H1 (cell line): ENCODE measurements around the gene CKAP5. TPM values are rescaled to one million over a fixed set of nuclear protein-coding genes. Genes with fewer than 3 reads are reported as not detected.

Experiments
- CTCF ChIA-PET: fragments of 300-600 bp; sonication (Branson Sonifier 250); formaldehyde crosslinking; loops from one replicate; lab custom pipeline; 2021; ENCODE audit not compliant: partially characterized antibody; lab: Charles Lee
- POLR2A ChIA-PET: fragments of 300-600 bp; sonication (Branson Sonifier 250); formaldehyde crosslinking; loops from one replicate; lab custom pipeline; 2021; ENCODE audit warnings: inconsistent platforms; ENCODE audit not compliant: partially characterized antibody; lab: Charles Lee
- DNase-seq, 2 experiments: peaks; one replicate each; pipeline versions ENCODE4 v3.0.0 to v3.0.0-alpha.2; 2010 to 2022; ENCODE audit warnings: low spot score in 2 of 2, low read depth in 1 of 2, mixed read lengths in 1 of 2
- FAIRE-seq: peaks from 2 replicates; lab custom pipeline; 2011; peaks lifted over from hg19 to GRCh38; lab: Jason Lieb, UNC
- H2AFZ ChIP-seq: 2 replicates; pipeline ENCODE4 v1.8.1; 2012; ENCODE audit warnings: low read length, inconsistent platforms
- H2AK5ac ChIP-seq: 2 replicates; pipeline ENCODE4 v1.6.1; 2013; ENCODE audit warnings: low read depth, low read length
- H2BK120ac ChIP-seq: replicated peaks from 2 replicates; pipeline ENCODE3; 2013; ENCODE audit warnings: low read depth, low read length, inconsistent platforms
- H2BK12ac ChIP-seq: 2 replicates; pipeline ENCODE4 v1.6.1; 2013; ENCODE audit warnings: low read depth, low read length
- H2BK15ac ChIP-seq: 2 replicates; pipeline ENCODE4 v1.6.1; 2013; ENCODE audit warnings: low read length
- H2BK20ac ChIP-seq: 2 replicates; pipeline ENCODE4 v1.6.1; 2013; ENCODE audit warnings: low read length
- H2BK5ac ChIP-seq: 2 replicates; pipeline ENCODE4 v1.6.1; 2013; ENCODE audit warnings: low read depth, low read length
- H3K14ac ChIP-seq: 2 replicates; pipeline ENCODE4 v1.6.1; 2013; ENCODE audit warnings: inconsistent platforms; ENCODE audit not compliant: insufficient read length
- H3K18ac ChIP-seq: 2 replicates; pipeline ENCODE4 v1.6.1; 2013; ENCODE audit warnings: low read length; ENCODE audit errors: extremely low read depth
- H3K23ac ChIP-seq: 2 replicates; pipeline ENCODE4 v1.6.1; 2013; ENCODE audit warnings: inconsistent platforms; ENCODE audit not compliant: insufficient read length
- H3K23me2 ChIP-seq: 2 replicates; pipeline ENCODE4 v1.6.1; 2013; ENCODE audit warnings: low read depth, low read length
- H3K27ac ChIP-seq: 2 replicates; pipeline ENCODE4 v1.6.1; 2011; ENCODE audit warnings: low read depth, low read length, inconsistent platforms
- H3K27me3 ChIP-seq, 4 experiments: replicated peaks in 1 of 4; 1 replicate in 1 of 4; 2 replicates in 3 of 4; pipeline versions ENCODE4 v1.6.1 to v1.8.1; 2011 to 2013; ENCODE audit warnings: low read length in 3 of 4, mild to moderate bottlenecking in 3 of 4, inconsistent platforms in 2 of 4, mixed read lengths in 2 of 4, moderate library complexity in 1 of 4; ENCODE audit not compliant: control insufficient read depth in 3 of 4, insufficient read depth in 3 of 4; ENCODE audit errors: extremely low read depth in 1 of 4
- H3K36me3 ChIP-seq, 4 experiments: 2 replicates each; pipeline versions ENCODE4 v1.6.1 to v1.8.1; 2011 to 2013; ENCODE audit warnings: mild to moderate bottlenecking in 4 of 4, low read length in 3 of 4, moderate library complexity in 2 of 4, control low read depth in 1 of 4, inconsistent platforms in 1 of 4; ENCODE audit not compliant: insufficient read depth in 4 of 4, control insufficient read depth in 2 of 4
- H3K4ac ChIP-seq: replicated peaks from 2 replicates; pipeline ENCODE3; 2013; ENCODE audit warnings: low read length, low read depth, mixed read lengths, inconsistent platforms; ENCODE audit not compliant: insufficient read length
- H3K4me1 ChIP-seq, 4 experiments: replicated peaks in 1 of 4; 1 replicate in 1 of 4; 2 replicates in 3 of 4; pipeline versions ENCODE4 v1.6.1 to v1.8.1; 2011 to 2013; ENCODE audit warnings: low read length in 3 of 4, inconsistent platforms in 2 of 4, mixed read lengths in 1 of 4; ENCODE audit not compliant: insufficient read depth in 4 of 4, control insufficient read depth in 3 of 4
- H3K4me2 ChIP-seq, 2 experiments: 2 replicates each; pipeline versions ENCODE4 v1.6.1 to v1.8.1; 2011 to 2013; ENCODE audit warnings: low read depth in 2 of 2, low read length in 2 of 2, control low read depth in 1 of 2, inconsistent platforms in 1 of 2, mild to moderate bottlenecking in 1 of 2; ENCODE audit not compliant: insufficient read depth in 1 of 2
- H3K4me3 ChIP-seq, 4 experiments: fragments of 200-600, 300-600 bp in 1 of 4; sonication (generic), shearing (Covaris generic), sonication (Bioruptor Twin) in 1 of 4; 2 replicates each; pipeline versions ENCODE4 v1.5.1 to v1.8.1; 2011 to 2016; ENCODE audit warnings: low read length in 4 of 4, low read depth in 3 of 4, control low read depth in 2 of 4, inconsistent platforms in 2 of 4, mild to moderate bottlenecking in 2 of 4, mixed read lengths in 1 of 4, moderate library complexity in 1 of 4; ENCODE audit not compliant: insufficient read depth in 2 of 4; ENCODE audit errors: extremely low read depth in 1 of 4
- H3K56ac ChIP-seq: replicated peaks from 2 replicates; pipeline ENCODE3; 2013; ENCODE audit warnings: low read depth, mild to moderate bottlenecking, mixed read lengths, low read length, inconsistent platforms; ENCODE audit not compliant: insufficient read length
- H3K79me1 ChIP-seq: 2 replicates; pipeline ENCODE4 v1.6.1; 2013; ENCODE audit warnings: low read depth, low read length, control low read depth
- H3K79me2 ChIP-seq, 2 experiments: 2 replicates each; pipeline versions ENCODE4 v1.6.1 to v1.8.1; 2012 to 2013; ENCODE audit warnings: low read length in 2 of 2, mild to moderate bottlenecking in 2 of 2, inconsistent platforms in 1 of 2; ENCODE audit not compliant: insufficient read depth in 2 of 2, control insufficient read depth in 1 of 2
- H3K9ac ChIP-seq, 4 experiments: replicated peaks in 1 of 4; 1 replicate in 1 of 4; 2 replicates in 3 of 4; pipeline versions ENCODE4 v1.6.1 to v1.8.1; 2011 to 2013; ENCODE audit warnings: low read depth in 3 of 4, low read length in 3 of 4, control low read depth in 2 of 4, mild to moderate bottlenecking in 2 of 4, moderate library complexity in 2 of 4, inconsistent platforms in 1 of 4; ENCODE audit errors: extremely low read depth in 1 of 4
- H3K9me3 ChIP-seq, 2 experiments: 2 replicates each; pipeline versions ENCODE4 v1.6.1 to v1.8.1; 2012 to 2013; ENCODE audit warnings: mild to moderate bottlenecking in 2 of 2, moderate library complexity in 2 of 2, control low read depth in 1 of 2, inconsistent platforms in 1 of 2, low read depth in 1 of 2, low read length in 1 of 2, mixed read lengths in 1 of 2; ENCODE audit not compliant: insufficient read depth in 2 of 2
- H4K20me1 ChIP-seq, 2 experiments: replicated peaks in 1 of 2; 2 replicates each; pipeline versions ENCODE3 to v1.8.1; 2011 to 2013; ENCODE audit warnings: inconsistent platforms in 2 of 2, low read length in 2 of 2, mild to moderate bottlenecking in 1 of 2; ENCODE audit not compliant: insufficient read depth in 2 of 2, control insufficient read depth in 1 of 2
- H4K5ac ChIP-seq: 2 replicates; pipeline ENCODE4 v1.6.1; 2013; ENCODE audit warnings: low read length, low read depth, mixed read lengths, inconsistent platforms; ENCODE audit not compliant: insufficient read length
- H4K8ac ChIP-seq: 2 replicates; pipeline ENCODE4 v1.8.0; 2013; ENCODE audit warnings: mild to moderate bottlenecking, moderate library complexity, low read length, inconsistent platforms; ENCODE audit not compliant: insufficient read depth; ENCODE audit errors: extremely low read depth
- H4K91ac ChIP-seq: replicated peaks from 2 replicates; pipeline ENCODE3; 2013; ENCODE audit warnings: low read length, mixed read lengths, inconsistent platforms; ENCODE audit not compliant: insufficient read length
- CBX8 ChIP-seq: fragments of 300-800, 300-1000 bp; sonication (generic); IDR thresholded peaks from 2 replicates; pipeline ENCODE4 v1.7.1; 2016; ENCODE audit warnings: low read depth, low read length, borderline replicate concordance
- CHD1 ChIP-seq: IDR thresholded peaks from 2 replicates; pipeline ENCODE4 v1.6.1; 2012; ENCODE audit warnings: low read depth, low read length, improper control_type of control experiment
- EZH2 ChIP-seq: fragments of 200-600 bp; sonication (generic); IDR thresholded peaks from 2 replicates; pipeline ENCODE4 v1.7.1; 2012; ENCODE audit warnings: low read depth, mild to moderate bottlenecking, moderate library complexity, low read length, inconsistent platforms; ENCODE audit not compliant: severe bottlenecking
- RXRA ChIP-seq: IDR thresholded peaks from 2 replicates; pipeline ENCODE4 v1.6.1; 2011; ENCODE audit warnings: low read depth, mild to moderate bottlenecking, low read length, moderate library complexity; ENCODE audit not compliant: insufficient read depth
- WGBS, 2 experiments: shearing (Covaris generic) in 1 of 2; methylation state at CpG; one replicate each; pipeline versions ENCODE4 v1.1.6 to v1.1.7; 2013 to 2015; ENCODE audit warnings: low lambda C conversion rate in 2 of 2, mixed read lengths in 2 of 2, inconsistent platforms in 1 of 2, low coverage in 1 of 2, missing lambda C conversion rate in 1 of 2; ENCODE audit not compliant: insufficient replicate concordance in 2 of 2, insufficient coverage in 1 of 2, insufficient read length in 1 of 2; ENCODE audit errors: extremely low coverage in 1 of 2, missing lambda C conversion rate in 1 of 2; 5-methylcytosine and 5-hydroxymethylcytosine counted together
- polyA plus RNA-seq, 7 experiments: library from polyadenylated mRNA; depleted of rRNA in 3 of 7; stranded (reverse) in 5 of 7; unstranded in 2 of 7; fragments of >200 nt in 5 of 7; fragments of 200-250 nt in 2 of 7; gene quantifications; 1 replicate in 5 of 7; 2 replicates in 1 of 7; 4 replicates in 1 of 7; pipeline versions ENCODE4 v1.2.1 to v1.2.3, GENCODE V29; 2011 to 2013; ENCODE audit warnings: missing spikeins in 2 of 7, mixed read lengths in 2 of 7
- total RNA-seq: library from RNA; stranded (reverse); fragmentation: NEBNext Ultra II Directional; extraction: Animal tissue kit (Norgen Biotek cat#: 25700); gene quantifications from 2 replicates; pipeline ENCODE4 v1.2.1, GENCODE V29; 2021

CKAP5 gene
- total and polyA plus RNA-seq, 2 of the 8 experiments (the other 6 are each of a cell fraction or from before 2014, with no cell fraction given) = 64.8 to 185 TPM

DNA sequence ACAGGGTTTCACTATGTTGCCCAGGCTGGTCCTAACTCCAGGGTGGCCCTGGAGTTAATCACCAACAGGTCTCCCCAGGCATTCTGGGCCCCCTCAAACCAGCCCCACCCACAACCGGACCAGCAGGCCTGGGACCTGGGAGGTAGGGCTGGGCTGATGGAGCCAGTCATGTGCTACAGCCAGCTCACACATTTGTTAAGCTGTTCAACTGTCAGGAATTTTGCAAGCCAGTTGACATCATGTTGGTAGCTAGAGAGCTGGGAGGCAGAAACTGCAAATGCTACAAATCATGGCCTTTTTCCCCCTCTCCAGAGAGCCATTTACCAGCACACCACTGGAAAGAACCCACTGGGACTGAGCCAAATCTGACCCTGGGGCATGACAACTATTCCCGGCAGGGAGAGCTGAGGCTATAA is 152.5 kb downstream of the CKAP5 start:
- H3K9me3 ChIP-seq = no peaks in the 10 kb centered on the region
- no peak overlapping the region for H3K56ac ChIP-seq
- ChIA-PET POLR2A (interaction anchor here (0.6 to 1.3 kb wide), 2 partner anchors 19 to 1289 kb away, joined by 3 to 7 read pairs; no protein-coding TSS in a partner anchor), CTCF (interaction anchor here (0.7 to 2.2 kb wide), 5 partner anchors 9 to 15 kb away, joined by 3 to 6 read pairs (median 3); no protein-coding TSS in a partner anchor)
- H3K23ac ChIP-seq = no peak overlapping the region
- no peak overlapping the region for H2BK15ac ChIP-seq
- no peaks in the 10 kb centered on the region for H3K79me1 ChIP-seq
- H2AK5ac ChIP-seq = no peak overlapping the region
- WGBS, 2 experiments = 95% methylated on average over 2 of the region's 2 CpGs; no CpG with 5 or more reads in 1 of the 2 experiments
- H3K4me2 ChIP-seq = no peak overlapping the region
- H3K27me3 ChIP-seq = no peaks in the 10 kb centered on the region
- no peak overlapping the region for H3K4me3 ChIP-seq
- H3K4me1 ChIP-seq = no peaks in the 10 kb centered on the region; a peak in 1 of 7 replicates
- H4K5ac ChIP-seq = no peak overlapping the region
- DNase-seq = no peak
- H3K27ac ChIP-seq = no peak overlapping the region
- TF ChIP-seq CBX8 = no peak
- TF ChIP-seq CHD1 = no peak
- TF ChIP-seq EZH2 = no peak
- TF ChIP-seq RXRA = no peak
- peaks cover 2 to 11% (median 6%) of the 10 kb centered on the region in 4 experiments; a peak in 3 of 8 replicates for H3K36me3 ChIP-seq
- H3K23me2 ChIP-seq = no peaks in the 10 kb centered on the region
- no peak overlapping the region for H3K9ac ChIP-seq
- FAIRE-seq = no peak
- no peak overlapping the region for H2BK120ac ChIP-seq
- H3K18ac ChIP-seq = no peak overlapping the region
- no peak overlapping the region for H3K4ac ChIP-seq
- no peak overlapping the region for H2BK12ac ChIP-seq
- no peak overlapping the region for H2BK5ac ChIP-seq
- H2AFZ ChIP-seq = no peak overlapping the region
- peaks cover 2% of the 10 kb centered on the region in 2 experiments for H4K20me1 ChIP-seq
- H3K79me2 ChIP-seq = peaks cover 0 to 1% of the 10 kb centered on the region in 2 experiments; a peak in 1 of 4 replicates
- no peak overlapping the region for H4K91ac ChIP-seq
- H3K14ac ChIP-seq = no peak overlapping the region
- H2BK20ac ChIP-seq = no peak overlapping the region
- H4K8ac ChIP-seq = no peak overlapping the region
